GM15510 (cell line): ENCODE measurements around the gene FLAD1.

ENCODE experiments used
- POLR2A ChIP-seq: IDR thresholded peaks from 3 replicates; pipeline ENCODE4 v1.6.1; 2011; ENCODE audit warnings: borderline replicate concordance; ENCODE audit not compliant: insufficient read length; ENCODE audit errors: extremely low read depth

FLAD1 gene

GRCh38 chr1:155001675-155002463 is 18.7 kb downstream of the FLAD1 start:
- peak; percentile 26 for TF ChIP-seq POLR2A

DNA sequence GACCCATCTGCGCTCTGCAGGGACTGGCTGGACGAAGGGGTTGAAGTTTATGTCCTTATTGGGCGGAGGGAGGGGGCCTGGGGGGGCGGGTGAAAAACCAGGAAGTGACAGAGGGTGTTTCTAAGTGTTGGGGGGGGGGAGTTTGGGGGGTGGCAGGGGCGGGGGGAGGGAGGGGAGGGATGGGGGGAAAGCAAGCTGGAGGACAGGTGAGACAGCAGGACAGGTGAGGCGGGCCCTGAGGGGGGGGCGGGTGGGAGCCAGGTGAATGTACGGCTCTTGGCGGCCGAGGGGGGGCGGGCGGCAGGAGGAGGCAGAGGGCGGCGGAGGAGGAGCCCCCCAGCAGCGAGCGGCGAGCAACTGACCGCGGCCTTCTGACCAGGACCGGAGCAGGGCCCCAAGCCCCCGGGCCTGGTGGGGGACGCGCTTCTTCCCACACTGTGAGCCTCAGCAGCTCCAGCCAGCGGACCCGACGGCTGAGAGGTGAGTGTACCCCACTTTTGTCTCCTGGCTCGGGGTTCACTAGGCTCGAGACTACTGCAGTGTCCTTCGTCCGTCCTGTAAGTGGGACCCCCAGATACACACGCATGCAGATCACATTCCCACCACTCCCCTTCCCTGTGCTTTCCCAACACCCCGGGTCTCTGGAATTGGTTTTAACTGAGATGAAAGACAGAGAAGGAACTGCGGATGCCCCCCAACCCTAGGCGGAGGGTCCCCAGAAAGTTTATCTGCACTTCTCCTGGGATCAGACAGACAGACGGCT is 19.5 kb downstream of the FLAD1 start, which contains the start of gene ZBTB7B:
TSS of gene ZBTB7B (plus strand) at position 339 of the 763 bp plus-strand sequence. CDS start 11,859 bp downstream, outside the sequence.
- no peak for TF ChIP-seq POLR2A

- peak; percentile 14 for TF ChIP-seq POLR2A
Observed at GRCh38 chr1:155003227-155003765, 20.2 kb downstream of the FLAD1 start.

GRCh38 chr1:155003766-155004351 is 20.7 kb downstream of the FLAD1 start:
- TF ChIP-seq POLR2A, result no peak

DNA sequence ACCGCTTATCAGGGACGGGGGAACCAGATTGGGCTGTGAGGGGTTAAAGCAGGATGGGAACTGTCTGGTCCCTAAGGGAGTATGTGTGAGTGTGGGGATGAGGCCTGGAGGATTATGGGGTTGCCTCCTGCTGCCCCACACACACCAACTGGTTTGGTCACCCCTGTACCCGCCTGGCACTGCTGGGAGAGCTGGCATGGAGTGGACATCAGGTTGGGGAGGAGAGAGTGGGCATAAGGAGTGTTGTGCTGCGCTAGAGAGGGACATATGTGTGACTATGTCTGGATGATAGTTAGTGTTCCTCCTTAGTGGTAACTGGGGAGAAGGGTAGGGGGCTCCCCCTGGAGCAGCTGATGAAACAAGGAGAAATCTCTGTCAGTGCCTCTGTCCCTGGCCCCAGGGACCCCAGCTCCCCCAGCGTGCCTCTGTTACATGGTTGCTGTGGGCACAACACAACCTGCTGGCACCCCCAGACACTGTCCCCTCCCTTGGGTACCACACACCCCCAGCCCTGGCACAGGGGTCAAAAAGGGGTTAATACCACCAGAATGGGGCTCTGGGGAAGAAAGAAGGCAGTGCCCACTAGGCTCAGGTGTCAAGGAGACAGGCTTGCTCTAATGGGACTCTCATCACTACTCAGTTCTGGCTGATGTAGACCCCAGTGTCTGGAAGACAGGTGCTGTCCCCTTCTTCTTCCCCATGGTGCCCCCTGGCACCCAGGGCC is 21.4 kb downstream of the FLAD1 start:
- no peak for TF ChIP-seq POLR2A

DNA sequence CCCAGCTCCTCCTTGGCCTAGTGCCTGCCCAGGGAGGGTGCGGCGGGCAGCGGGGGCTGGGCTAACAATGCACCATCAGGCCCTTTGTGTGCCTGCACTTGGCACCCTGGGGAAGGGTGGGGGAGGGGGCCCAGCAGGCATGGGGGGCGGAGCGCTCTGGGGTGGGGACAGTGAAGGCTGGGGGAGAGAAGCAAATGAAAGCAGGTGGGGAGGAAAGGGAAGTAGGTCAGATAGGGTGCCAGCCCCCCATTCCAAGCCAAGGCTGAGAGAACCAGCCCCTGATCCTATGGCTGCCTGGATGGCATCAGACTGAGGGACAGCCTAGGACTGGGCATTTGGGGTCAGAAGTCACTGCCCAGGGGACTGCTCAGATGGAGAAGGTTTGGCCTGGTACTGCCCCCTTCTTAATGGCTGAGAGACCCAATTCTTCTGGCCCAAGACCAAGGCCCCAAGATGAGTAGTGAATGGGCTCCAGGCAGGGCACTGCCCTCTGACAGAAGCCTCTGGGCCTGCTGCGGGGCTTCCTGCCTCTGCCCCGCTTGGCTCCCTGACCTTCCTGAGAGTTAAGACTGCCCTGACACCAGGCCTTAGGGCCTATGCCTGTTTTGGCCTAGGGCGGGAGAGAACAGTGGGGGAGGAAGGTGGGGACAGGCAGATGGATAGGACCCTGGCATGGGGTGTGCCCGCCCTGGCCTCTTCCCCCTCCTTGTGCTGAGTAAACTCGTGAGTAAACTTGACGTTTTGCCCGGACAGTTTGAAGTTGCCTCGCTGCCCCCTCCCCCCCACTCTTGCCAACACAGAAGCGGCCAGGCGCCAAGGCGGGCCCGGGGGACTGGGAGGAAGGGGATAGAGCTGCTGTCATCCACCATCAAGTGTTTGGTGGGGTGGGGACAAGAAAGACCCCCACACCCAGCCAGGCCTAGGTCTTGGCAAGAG is 22.2 kb downstream of the FLAD1 start:
- no peak for TF ChIP-seq POLR2A

- TF ChIP-seq POLR2A, result no peak
Observed at GRCh38 chr1:155006601-155007101, 23.5 kb downstream of the FLAD1 start.

GRCh38 chr1:155007251-155007828 is 24.2 kb downstream of the FLAD1 start:
- no peak for TF ChIP-seq POLR2A

DNA sequence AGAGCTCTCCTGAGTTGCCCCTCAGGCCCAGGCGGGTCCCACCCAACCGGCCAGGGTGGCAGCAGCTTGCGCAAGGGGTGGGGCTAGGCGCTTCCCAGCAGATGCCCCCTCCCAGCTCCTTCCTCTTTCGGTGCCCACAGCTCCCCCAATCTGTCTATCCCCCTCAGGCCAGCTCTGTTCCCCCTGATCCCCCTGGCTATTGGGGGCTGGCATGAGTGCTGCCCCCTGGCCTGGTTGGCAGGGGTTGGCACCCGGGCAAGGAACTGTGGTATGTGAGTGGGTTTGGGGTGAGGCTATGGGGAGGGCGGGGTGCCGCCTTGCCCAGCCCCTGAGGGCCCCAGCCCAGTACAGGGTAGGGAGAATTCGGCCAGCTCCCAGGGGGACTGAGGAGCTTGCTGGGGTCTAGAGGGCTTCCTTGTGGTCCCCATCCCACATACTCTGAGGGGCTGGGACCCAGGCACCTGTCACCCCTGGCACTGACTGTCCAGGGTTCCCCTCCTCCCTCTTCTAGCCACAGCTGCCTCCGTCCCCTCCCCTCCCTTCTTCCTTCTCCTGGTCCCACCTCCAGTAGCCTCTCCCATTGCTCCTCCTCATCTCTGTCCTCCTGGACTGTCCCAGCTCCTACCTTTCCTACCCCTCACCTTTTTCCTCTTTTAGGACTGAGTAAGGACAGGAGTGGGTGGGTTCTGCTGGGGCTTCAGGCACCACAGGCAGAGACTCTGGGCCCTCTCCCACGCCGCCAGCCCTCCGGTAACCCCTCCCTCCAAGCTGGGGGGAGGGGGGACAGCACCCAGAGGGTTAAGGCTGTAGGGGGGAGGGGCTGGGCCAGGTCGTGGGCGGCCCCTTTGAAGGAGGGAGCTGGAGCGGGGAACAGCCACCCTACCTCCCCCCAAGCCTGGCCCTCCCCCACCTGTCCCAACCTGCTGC is 25.1 kb downstream of the FLAD1 start:
- no peak for TF ChIP-seq POLR2A

DNA sequence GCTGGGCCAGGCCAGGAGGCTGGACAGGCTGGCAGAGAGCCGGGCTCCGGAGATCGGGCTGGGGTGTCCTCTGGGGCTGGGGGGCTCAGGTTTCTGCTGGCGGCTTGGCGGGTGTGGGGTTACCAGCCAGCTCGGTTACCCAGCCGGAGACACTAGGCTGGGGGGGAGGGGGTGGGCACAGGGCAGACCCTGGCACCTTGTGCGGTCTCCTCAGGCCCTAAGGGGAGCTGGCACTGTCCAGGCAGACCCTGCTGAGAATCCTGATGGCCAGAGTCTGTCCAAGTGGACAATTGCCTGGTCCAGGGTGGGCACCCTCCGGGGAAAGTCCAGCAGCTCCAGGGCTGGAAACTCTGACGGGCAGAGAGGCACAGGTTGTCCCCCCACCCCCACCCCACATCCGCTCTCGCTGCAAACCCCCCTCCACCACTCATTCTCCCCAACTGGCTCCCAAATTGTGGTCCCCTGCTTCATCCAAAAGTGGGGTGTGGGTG is 26.1 kb downstream of the FLAD1 start:
- TF ChIP-seq POLR2A, result no peak

- no peak for TF ChIP-seq POLR2A
Observed at GRCh38 chr1:155009742-155010141, 26.6 kb downstream of the FLAD1 start.
